Thoracic aorta (tissue), 2 donors: ENCODE data around the gene SLC7A1. TPM values are rescaled to one million over a fixed set of nuclear protein-coding genes. Genes with fewer than 3 reads are reported as not detected.
A peak's percentile ranks its signal among the peaks of the same experiment; 100 is the strongest.
"Not testable (repeated sequence)": the region's sequence is repeated elsewhere in the genome, so short reads cannot be mapped to it uniquely, and the experiment has no call there.

Experiments
- ATAC-seq: fragments of 150-250 bp; one replicate; pipeline ENCODE4 v1.8.0; 2017; ENCODE audit warnings: low read depth; ENCODE audit not compliant: insufficient number of reproducible peaks, low FRiP score
- DNase-seq: peaks from one replicate; pipeline ENCODE4 v3.0.0-alpha.2; 2020; ENCODE audit warnings: low spot score
- H3K27ac ChIP-seq, 2 donors: fragments of 200-600 bp; sonication (generic); 1 replicate in 1 of 2; 2 replicates in 1 of 2; pipeline ENCODE4 v1.5.1; 2016; ENCODE audit warnings: mild to moderate bottlenecking in 2 of 2, moderate library complexity in 2 of 2
- H3K27me3 ChIP-seq: fragments of 200-600 bp; sonication (generic); replicated peaks from 2 replicates; pipeline ENCODE4 v1.6.0; 2016; ENCODE audit warnings: mild to moderate bottlenecking; ENCODE audit not compliant: insufficient read depth
- H3K36me3 ChIP-seq: fragments of 200-600 bp; sonication (generic); one replicate; pipeline ENCODE4 v1.5.1; 2016
- H3K4me1 ChIP-seq, 2 donors: fragments of 200-600 bp; sonication (generic); 1 replicate in 1 of 2; 2 replicates in 1 of 2; pipeline versions ENCODE4 v1.5.1 to v1.6.0; 2016; ENCODE audit warnings: low read depth in 2 of 2, mild to moderate bottlenecking in 1 of 2; ENCODE audit not compliant: control insufficient read depth in 1 of 2
- H3K4me3 ChIP-seq: fragments of 200-600 bp; sonication (generic); 2 replicates; pipeline ENCODE4 v1.5.1; 2016; ENCODE audit warnings: mild to moderate bottlenecking
- H3K9me3 ChIP-seq: fragments of 200-600 bp; sonication (generic); 2 replicates; pipeline ENCODE4 v1.5.1; 2016
- CTCF ChIP-seq: fragments of 200-600 bp; sonication (generic); IDR thresholded peaks from one replicate; pipeline ENCODE4 v1.5.1; 2019; ENCODE audit warnings: antibody characterized with exemption
- total RNA-seq, 2 donors: library from RNA; depleted of rRNA; stranded (reverse); fragments of >200 nt; gene quantifications; one replicate each; pipeline versions ENCODE4 v1.1.0 to v1.2.3, GENCODE V29; 2016

Gene SLC7A1
- 10 to 100 TPM; 24.0 to 39.1 TPM for total RNA-seq

- Histone ChIP-seq H3K27ac (peak within 1 kb of the TSS; percentile 86 to 92), H3K36me3 (no peaks in the 10 kb centered on the region), H3K9me3 (no peaks in the 10 kb centered on the region), H3K4me3 (peak within 1 kb of the TSS; percentile 76), H3K4me1 (peaks cover 0 to 16% of the 10 kb centered on the region in 2 donors), H3K27me3 (no peaks in the 10 kb centered on the region)
- TF ChIP-seq CTCF: peak; percentile 19
- peak; percentile 27 for DNase-seq
- peak; percentile 75 for ATAC-seq
Measured at GRCh38 chr13:29595380-29596063, at the start of gene SLC7A1. SLC7A1 (minus strand) TSS chr13:29595688; CDS start chr13:29536188, 59,500 bp downstream.

GRCh38 chr13:29640665-29641064 is 45.2 kb upstream of the SLC7A1 start:
- no peak for TF ChIP-seq CTCF
- Histone ChIP-seq H3K36me3 (no peaks in the 10 kb centered on the region), H3K27me3 (no peaks in the 10 kb centered on the region), H3K4me1 (no peaks in the 10 kb centered on the region), H3K9me3 (no peaks in the 10 kb centered on the region), H3K27ac (no peak overlapping the region), H3K4me3 (no peak overlapping the region)
- DNase-seq (no peak), ATAC-seq (no peak)

- not testable (repeated sequence) for H3K4me1 ChIP-seq, DNase-seq, H3K27ac ChIP-seq, H3K4me3 ChIP-seq, H3K27me3 ChIP-seq, ATAC-seq, H3K9me3 ChIP-seq, H3K36me3 ChIP-seq
Measured at GRCh38 chr13:29636831-29637230, 41.3 kb upstream of the SLC7A1 start.

GRCh38 chr13:29624997-29625396 is 29.5 kb upstream of the SLC7A1 start:
- Histone ChIP-seq H3K27me3 (no peaks in the 10 kb centered on the region), H3K9me3 (no peaks in the 10 kb centered on the region), H3K36me3 (no peaks in the 10 kb centered on the region), H3K4me1 (no peaks in the 10 kb centered on the region), H3K4me3 (no peak overlapping the region), H3K27ac (no peak overlapping the region)
- DNase-seq (no peak), ATAC-seq (no peak)
- no peak for TF ChIP-seq CTCF

GRCh38 chr13:29621841-29622240 is 26.4 kb upstream of the SLC7A1 start:
- DNase-seq (no peak), ATAC-seq (no peak)
- Histone ChIP-seq H3K4me3 (no peak overlapping the region), H3K27ac (no peak overlapping the region), H3K27me3 (no peaks in the 10 kb centered on the region), H3K9me3 (no peaks in the 10 kb centered on the region), H3K4me1 (no peaks in the 10 kb centered on the region), H3K36me3 (no peaks in the 10 kb centered on the region)
- no peak for TF ChIP-seq CTCF
